ENCODE data around the gene ELOVL5.

DNA sequence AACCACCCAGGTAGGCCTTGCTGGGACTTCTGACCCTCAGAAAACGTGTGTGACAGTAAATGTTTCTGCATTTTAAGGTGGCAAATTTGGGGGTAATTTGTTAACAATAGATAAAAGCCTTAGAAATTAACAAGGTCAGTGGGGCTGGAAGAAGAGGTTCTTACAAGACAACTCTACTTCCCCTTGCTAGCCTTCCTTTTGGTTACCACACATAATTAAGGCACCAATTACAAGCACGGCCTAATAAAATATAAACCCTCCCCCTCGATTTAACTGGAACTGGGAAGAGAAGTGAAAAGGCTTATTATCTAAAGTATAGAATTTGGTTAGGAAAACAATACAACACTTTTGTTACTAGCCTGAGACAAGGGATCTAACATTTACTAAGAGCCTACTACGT lies 38.8 kb downstream of the ELOVL5 start:
- TF ChIP-seq, protein P1, sequence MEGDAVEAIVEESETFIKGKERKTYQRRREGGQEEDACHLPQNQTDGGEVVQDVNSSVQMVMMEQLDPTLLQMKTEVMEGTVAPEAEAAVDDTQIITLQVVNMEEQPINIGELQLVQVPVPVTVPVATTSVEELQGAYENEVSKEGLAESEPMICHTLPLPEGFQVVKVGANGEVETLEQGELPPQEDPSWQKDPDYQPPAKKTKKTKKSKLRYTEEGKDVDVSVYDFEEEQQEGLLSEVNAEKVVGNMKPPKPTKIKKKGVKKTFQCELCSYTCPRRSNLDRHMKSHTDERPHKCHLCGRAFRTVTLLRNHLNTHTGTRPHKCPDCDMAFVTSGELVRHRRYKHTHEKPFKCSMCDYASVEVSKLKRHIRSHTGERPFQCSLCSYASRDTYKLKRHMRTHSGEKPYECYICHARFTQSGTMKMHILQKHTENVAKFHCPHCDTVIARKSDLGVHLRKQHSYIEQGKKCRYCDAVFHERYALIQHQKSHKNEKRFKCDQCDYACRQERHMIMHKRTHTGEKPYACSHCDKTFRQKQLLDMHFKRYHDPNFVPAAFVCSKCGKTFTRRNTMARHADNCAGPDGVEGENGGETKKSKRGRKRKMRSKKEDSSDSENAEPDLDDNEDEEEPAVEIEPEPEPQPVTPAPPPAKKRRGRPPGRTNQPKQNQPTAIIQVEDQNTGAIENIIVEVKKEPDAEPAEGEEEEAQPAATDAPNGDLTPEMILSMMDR (IDR thresholded peaks at IDR 0.05; ENCODE audit: low read length) = no peak
- no peak for TF ChIP-seq EZH2 (optimal IDR thresholded peaks at IDR 0.05; ENCODE audit: low read depth, low read length)

Data from MM.1S (cell line).